GM18508 (cell line): Measurements from ENCODE around the gene CHTOP.

Source experiments
- ATAC-seq: cut with Tn5 transposase; IDR thresholded peaks from one replicate; pipeline ENCODE4 v1.9.1; 2021; ENCODE audit warnings: moderate number of reproducible peaks; ENCODE audit not compliant: insufficient read depth, unreplicated experiment

Gene CHTOP

DNA sequence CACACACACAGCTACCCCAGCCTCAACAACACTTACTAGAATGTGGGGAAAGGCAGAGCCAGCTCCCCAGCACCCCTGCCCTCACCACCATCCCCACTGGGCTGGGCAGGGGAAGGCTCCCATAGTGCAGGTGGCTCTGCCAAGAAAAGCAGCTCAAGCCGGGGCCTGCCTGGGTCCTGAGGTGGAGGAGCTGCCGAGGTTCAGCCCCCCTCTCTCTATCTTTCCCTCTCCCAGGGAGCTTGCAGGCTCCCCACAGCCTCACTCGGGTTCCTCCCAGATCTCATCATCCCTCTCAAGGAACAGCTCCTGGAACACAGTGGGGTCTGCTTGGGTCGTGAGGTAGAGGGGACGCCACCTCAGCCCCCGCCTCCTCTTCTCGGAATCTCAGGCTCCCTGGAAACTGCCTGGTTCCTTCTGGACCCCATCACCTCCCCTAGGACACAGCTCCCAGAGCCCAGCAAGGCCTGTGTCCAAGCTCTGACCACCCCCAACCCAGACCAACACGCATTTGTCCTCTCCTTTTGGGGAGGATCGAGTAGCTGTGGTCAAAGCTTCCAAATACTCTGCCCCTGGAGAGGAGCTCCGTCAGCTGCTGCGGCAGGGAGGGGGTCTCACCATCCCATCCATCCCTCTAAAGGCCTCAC, 21.6 kb upstream of the CHTOP start:
- ATAC-seq, result no peak

DNA sequence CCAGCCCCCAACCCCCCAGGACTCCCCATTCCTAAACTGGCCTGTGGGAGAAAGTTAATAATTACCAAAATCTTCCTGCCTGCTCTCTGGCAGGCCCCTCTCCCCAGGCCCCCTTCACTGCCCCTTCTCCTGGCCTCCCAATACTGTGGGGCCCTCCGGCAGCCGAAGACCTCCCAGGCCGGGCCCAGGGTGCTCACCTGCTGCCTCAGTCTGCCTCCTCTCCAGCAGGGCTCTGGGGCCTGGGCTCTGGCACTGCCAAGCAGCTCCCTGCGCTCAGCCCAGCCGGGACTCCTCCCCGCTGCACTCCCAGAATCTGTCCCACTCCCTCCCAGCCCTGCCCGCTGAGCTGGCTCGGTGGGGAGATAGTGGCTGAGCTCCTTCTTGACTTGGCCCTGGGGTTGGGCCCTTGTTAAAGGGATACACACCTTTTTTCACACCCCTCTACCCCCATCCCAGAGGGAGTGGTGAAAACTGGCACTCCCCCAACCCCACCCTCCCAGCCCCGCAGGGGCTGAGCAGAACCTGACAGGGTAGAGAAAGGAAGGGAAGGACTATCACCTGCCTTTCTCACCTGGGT, 21.0 kb upstream of the CHTOP start, which contains the start of gene S100A16:
Gene S100A16, minus strand, starts transcription at position 383 of the 577 bp plus-strand sequence. CDS start 4,986 bp downstream, outside the sequence.
- ATAC-seq, result no peak

DNA sequence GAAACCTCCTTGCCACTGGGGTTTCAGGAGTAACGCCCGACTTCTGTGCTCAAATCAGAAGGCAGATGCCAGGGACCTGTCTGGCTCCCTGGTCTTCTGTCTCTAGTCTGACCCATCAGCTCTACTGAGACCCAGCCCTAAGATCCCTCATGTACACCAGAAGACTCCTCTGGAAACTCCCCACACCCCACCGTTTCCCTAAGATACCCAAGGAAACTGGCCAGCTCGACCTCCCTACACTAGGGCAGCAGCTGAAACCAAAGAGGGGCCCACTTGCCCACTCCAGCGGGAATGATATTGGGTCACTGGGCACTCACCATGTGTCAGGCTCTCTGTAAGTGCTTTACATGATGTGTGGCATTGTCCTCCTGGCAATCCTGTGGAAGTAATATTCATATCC, 20.5 kb upstream of the CHTOP start:
- ATAC-seq, result no peak

DNA sequence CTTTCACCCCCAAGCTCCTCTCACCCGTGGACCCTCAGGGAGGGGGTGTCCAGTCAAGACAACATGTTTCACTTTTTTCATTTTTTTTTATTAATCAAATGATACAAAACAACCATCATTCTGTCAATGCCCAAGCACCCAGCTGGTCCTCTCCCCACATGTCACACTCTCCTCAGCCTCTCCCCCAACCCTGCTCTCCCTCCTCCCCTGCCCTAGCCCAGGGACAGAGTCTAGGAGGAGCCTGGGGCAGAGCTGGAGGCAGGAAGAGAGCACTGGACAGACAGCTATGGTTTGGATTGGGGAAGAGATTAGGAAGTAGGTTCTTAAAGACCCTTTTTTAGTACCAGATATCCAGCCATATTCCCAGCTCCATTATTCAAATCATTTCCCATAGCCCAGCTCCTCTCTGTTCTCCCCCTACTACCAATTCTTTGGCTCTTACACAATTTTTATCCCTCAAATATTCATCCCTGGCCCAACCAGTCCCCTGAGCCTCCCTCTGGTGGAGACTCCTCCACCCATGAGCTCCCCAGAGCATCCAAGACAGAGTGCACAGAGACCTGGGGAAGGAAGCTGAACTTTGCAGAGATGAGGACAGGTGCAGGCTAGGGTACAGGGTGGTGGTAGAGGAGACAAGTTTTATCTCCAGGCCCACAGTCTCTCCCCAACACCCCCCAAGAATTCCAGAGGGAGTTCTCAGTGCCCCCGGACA, 19.5 kb upstream of the CHTOP start:
- ATAC-seq, result no peak

DNA sequence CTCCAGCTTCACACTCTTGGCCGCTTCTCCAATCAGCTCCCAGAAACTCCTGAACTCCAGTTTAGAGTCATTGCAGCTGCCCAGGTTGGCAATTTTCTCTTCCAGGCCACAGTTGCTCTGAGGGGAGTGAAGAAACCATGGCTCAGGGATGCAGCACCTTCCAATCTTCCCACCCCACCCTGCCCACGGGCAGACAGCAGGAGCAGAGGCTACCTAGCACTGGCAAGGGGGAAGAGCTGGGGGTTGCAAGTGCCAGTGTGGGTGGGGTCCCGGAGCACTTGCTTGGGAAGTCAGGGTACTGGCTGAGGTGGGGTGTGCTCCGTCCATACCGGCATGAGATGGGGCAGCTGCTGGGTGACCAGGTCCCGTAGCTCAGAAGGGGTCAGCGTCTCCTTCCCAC, 19.0 kb upstream of the CHTOP start:
- ATAC-seq, result no peak

DNA sequence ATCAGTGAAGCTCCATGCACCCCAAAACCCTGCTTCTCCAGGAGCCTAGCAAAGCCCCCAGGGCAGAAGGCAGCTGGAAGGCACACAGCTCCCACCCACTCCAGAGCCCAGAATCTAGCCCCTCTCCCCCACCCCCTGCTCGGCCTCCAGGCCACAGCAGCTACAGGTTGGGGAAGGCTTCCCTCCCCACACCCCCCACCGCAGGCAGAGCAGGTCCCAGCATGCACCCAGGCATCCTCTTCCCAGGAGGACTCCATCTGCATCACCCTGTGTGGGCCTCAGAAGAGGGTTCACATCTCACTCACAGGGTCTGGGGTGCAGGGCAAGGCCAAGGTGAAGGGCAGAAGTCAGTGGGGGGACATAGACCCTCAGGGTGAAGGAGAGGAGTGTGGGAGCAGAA, 18.5 kb upstream of the CHTOP start:
- no peak for ATAC-seq

DNA sequence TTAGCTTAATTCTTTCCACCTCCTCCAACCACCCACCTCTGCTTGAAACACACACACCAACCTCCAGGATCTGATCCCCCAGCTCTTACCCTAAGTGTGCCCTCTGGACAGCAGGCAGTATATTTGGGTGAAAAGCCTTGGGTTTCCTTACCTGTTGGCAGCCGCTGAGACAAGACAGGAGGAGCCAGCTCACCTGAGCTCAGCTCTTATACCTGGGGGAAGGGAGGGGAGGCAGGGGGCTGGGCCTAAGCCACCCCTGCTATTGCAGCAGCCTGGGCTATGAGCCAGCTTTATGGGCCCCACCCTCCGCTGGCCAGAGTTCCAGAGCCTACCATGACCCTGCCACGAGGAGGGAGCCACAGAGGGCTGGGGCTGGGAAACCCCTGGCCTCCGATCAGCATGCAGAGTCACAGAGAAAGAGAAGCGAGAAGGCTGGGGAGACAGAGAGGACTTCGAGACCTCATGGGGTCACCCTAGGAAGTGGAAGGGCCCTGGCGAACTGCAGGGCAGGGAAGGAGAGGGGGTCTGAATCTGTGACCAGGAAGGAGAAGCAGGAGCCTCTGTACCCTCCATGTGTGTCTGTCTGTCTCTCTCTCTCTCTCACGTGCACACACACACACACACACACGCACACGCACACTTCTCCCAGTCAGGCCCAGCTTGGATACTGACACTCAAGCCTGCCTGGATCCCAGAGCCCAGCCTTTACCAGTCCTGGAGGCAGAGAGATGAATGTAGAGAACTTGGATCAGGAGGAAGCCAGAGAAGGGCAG, 17.5 kb upstream of the CHTOP start, which contains the start of gene S100A14:
Gene S100A14, minus strand, starts transcription at position 182 of the 773 bp plus-strand sequence. CDS start 467 bp downstream, outside the sequence.
- ATAC-seq, result no peak

DNA sequence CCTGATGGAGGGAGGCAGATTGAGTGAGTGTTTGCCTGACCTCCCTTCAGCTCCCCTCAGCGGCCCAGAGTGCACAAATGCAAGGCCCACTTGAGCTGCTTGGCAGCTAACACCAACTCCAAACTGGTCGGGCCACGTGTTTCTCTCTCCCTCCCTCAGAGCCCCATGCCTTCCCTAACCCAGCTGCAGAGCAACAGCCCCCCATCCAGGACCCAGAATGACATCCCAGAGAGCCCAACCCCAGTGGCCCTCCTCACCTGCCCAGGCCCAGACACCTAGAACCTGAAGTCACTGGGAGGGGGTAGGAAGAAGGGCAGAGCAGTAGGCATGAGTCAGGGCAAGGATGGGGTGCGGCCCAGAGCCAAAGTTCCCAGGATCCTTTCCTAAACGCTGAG, 17.0 kb upstream of the CHTOP start:
- ATAC-seq, result no peak

DNA sequence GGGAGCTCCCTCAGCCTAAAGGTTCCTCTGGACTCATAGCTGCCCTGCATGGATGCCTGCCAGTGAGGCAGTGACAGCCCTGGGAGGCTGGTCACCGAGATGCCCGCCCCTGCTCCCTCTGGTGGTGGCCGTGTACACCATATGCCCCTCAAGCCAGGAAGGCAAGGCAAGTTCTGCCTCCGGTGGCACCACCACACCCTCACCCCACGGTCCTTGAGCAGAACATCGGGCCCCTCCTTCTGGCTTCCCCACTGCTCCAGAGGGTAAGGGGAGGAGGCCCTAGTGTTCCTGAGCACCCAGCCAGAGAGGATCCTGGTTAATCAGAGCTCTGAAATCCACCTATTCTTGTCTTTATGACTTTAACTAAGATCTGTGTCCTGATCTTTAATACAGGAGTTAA, 16.2 kb upstream of the CHTOP start:
- ATAC-seq, result no peak

DNA sequence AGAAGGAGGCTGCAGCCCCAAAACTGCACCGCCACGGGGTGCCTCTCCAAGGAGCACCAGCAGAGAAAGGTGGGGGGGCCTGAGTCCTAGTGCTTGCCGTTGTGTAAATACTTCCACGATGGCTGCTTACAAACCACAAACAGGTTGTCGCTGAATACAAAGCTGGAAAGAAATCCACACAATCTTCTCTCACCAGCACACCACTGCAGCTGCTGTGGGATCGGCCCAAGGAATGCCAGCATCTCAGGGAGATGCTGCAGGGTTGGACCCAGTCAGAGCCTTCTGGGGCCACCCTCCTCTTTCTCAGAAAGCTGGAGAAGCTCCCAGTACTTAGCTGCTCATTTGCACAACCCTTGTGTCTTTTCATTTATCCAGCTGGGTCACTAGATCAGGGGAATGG, 14.7 kb upstream of the CHTOP start:
- ATAC-seq, result no peak

DNA sequence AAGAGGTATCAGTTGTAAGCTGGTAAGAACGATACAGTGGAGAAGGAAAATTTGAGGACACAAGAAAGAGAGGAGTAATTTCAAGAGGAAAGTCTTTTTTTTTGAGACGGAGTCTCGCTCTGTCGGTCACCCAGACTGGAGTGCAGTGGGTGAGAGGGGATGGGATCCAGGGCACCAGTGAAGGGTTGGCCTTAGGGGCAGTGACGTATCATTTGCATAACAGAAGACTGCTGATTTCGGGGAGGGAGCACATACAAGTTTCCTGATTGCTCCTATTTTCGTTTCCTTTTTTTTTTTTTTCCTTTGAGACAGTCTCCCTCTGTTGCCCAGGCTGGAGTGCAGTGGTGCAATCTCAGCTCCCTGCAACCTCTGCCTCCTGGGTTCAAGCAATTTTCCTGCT, 10.8 kb upstream of the CHTOP start:
- ATAC-seq, result no peak

DNA sequence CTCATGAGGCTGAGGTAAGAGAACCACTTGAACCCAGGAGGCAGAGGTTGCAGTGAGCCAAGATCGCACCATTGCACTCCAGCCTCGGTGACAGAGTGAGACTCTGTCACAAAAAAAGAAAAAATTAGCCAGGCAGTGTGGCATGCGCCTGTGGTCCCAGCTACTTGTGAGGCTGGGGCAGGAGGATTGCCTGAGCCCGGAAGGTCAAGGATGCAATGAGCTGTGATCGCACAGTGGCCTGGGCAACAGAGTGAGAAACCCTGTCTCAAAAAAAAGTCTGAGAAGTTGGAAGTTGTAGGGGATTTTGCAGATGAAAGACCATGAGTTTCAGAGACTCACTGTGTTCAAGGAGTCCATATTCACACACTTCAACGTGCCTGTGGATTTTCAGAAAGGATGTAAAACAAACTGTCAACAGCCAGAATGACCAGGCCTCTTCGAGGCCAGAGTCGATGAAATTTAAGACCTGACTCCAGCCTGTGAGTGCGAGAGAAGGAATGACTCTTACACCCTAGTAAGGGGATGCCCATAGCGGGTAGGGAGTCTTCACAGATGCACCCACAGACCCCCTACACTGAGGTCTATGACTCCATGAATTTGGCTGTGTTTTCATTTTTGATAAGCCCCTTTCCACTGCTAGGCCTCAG, 8.8 kb upstream of the CHTOP start:
- no peak for ATAC-seq

DNA sequence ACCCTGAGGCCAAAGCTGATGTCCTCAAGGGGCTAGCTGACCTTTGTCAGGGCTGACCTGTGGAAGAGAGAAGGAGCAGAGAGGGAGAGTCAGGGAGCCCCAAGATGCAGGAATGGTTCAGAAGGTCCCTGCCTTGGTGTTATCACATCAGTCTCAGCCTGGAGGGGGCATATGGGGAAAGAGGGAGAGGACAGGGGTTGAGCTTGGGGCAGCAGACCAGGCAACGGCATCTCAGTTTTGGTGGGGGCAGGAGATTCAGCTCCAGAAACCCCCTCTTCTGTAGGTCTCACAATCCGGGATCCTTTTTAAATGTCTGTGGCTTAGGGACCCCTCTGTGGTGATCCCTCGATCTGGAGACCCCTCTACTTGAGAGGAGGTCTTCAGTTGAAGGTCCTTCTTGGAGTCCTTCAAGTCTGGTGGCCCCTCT, 7.4 kb upstream of the CHTOP start:
- no peak for ATAC-seq

DNA sequence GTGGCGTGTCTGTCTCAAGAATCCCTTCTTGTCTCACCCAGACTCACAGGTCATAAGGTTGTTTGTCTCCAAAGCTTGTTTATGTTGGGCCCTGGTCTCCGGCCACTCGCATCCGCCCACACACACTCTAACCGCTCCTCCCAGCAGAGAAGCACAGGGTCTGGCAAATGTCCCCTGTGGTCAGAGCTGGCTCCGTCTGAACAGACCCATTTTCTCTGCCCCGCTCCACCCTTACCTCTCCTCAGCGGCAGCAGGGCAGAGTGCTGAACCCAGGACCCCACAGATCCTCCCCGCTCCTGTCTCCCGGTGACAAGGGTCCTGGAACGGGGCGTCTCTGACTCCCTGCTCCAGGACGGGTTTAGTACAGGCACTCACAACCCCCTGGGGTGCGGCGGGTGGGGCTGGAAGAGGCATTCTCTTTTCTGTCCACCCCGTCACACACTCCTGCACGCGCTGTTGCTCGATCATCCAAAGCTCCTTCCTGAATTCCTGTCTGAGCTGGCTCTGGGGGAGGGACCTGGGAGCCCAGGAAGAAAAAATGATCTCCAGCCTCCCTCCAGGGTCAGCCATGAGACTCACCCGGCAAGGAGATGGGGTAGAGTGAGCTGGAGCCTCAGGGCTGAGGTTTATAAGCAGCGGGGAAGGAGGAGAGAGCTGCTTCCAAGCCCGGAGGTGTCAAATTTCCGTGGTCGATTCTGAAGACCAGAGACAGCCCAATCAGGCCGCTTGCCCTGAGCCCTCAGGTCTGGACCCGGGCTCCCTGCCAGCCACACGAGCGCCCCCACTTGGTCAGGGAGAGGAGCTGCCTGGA, 6.8 kb upstream of the CHTOP start, which contains the start of gene S100A13:
Gene S100A13, minus strand, starts transcription at position 602 of the 811 bp plus-strand sequence. CDS start 1,033 bp downstream, outside the sequence.
- no peak for ATAC-seq

DNA sequence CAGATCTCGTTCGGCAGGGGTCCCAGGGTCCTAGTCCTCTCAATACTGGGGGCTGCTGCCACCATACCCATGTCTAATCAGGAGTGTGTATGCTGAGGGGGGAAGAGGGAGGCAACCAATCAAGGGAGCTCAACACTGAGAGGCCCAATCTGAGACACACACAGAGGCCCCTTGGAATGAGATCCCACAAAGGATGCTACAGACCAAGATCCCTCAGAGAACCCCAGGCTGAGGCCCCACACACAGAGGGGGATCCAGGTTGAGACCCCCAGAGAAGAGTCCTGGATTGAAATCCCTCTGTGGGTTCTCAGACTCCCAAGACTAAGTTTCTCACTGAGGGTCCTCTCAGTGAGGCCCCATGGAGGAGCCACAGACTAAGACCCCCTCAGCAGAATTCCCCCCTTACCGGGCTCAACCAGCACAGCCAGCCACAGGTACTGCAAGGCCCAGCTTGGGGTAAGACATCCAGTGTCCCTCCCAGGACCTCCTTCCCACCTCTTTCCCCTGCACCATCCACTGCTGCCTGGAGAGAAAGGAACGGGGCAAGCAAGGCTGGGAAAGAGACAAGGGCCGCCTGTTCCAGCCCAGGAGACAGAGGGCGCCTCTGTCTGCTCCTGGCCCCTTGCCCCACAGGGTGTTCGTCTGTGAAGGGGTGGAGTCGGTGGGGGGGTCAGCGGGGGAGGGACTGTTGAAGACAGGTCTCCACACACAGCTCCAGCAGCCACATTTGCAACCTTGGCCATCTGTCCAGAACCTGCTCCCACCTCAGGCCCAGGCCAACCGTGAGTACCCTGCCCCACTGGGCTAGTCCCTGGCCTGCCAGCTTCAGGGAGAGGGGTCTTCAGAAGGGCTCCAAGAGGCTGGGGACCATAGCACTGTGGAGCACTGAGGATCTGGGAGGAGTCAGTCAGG, 5.9 kb upstream of the CHTOP start, which contains the start of gene S100A1:
Gene S100A1, plus strand, starts transcription at position 720 of the 912 bp plus-strand sequence. CDS start 2,088 bp downstream, outside the sequence.
- ATAC-seq, result no peak

DNA sequence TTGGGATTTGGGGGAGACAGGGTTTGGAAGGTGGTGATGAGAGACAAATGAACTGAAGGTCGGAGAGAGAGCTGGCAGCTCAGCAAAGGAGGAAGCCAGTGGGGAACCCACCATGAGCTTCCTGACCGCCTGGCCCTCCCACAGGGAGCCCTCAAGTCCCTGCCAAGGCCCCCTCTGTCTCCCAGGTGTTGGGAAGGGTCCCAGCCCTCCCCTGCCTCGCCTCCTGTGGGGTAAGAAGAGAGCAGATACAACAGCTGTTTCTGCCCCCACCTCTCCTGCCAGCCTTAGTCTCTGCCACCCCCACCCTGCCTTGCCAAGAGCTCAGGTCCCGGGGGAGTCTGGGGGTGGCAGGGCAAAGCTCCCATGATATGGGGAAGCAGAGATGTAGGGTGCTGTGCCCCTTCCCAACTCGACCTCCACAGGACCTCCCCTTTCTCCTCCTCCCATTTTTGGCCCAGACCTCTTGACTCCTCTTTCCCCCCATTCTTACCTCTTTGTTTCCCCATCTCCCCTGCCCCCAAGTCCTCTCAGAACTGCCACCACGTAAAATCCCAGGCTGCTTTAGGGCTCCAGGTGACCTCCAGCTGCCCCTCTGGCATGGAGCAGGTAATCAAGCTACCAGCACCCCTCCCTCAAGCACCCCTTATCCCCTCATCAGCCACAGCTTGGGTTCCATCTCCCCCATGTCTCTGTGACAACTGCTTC, 5.1 kb upstream of the CHTOP start:
- ATAC-seq, result no peak

DNA sequence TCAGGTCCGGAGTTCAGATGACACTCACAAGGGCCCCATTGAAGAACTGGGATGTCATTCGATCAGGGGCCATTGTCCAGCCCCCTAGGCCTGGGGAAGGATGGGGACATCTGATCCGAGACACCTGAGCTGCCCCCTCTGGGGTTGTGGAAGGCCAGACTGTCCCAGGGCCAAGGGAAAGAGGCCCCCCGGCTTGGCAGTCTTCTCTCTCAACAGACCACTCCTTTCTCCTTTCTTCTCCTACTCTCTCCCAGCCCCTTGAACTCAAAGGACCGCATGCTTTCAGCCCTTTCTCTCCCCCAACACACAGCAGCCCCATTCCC, 4.6 kb upstream of the CHTOP start:
- no peak for ATAC-seq

DNA sequence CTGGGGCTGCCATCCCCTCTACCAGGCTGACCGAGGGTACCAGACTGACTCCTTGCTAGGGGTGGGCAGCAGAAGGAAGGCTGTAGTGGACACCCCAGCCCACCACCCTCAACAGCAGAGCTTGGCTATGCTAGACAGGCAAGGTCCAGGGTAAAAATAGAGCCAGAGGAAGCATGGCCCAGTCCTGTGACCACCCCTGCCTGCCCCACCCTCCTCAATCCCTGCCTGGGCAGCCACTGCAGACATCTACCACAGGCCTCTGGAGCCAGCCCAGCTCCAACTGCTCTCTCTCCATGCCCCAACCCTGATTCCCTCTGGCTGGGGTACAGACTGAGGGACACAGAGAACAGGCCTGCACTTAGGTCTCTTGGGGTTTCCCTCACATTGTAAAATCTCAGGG, 3.9 kb upstream of the CHTOP start:
- no peak for ATAC-seq
